Islet precursor cell (in vitro differentiated cells): ENCODE results near the gene LTA4H.
A peak's percentile ranks its signal among the peaks of the same experiment; 100 is the strongest.
"Not testable (repeated sequence)": the region's sequence is repeated elsewhere in the genome, so short reads cannot be mapped to it uniquely, and the experiment has no call there.

Experiments used
- DNase-seq: peaks from one replicate; pipeline ENCODE4 v3.0.0-alpha.2; 2018

LTA4H gene

GRCh38 chr12:95988506-95989275 lies 46.7 kb downstream of the LTA4H start:
- no peak for DNase-seq

- no peak for DNase-seq
Measured at GRCh38 chr12:95986635-95987570, 48.5 kb downstream of the LTA4H start.

GRCh38 chr12:95984682-95985081 lies 50.7 kb downstream of the LTA4H start:
- DNase-seq = no peak

- DNase-seq = no peak
Measured at GRCh38 chr12:95982602-95983001, 52.8 kb downstream of the LTA4H start.

- no peak for DNase-seq
Measured at GRCh38 chr12:95980437-95980836, 55.0 kb downstream of the LTA4H start.

- DNase-seq = no peak
Measured at GRCh38 chr12:95978774-95979173, 56.6 kb downstream of the LTA4H start.

- DNase-seq = no peak
Measured at GRCh38 chr12:95978351-95978750, 57.0 kb downstream of the LTA4H start.

GRCh38 chr12:95977764-95978305 lies 57.6 kb downstream of the LTA4H start:
- no peak for DNase-seq

GRCh38 chr12:95976416-95976832 lies 59.0 kb downstream of the LTA4H start:
- DNase-seq = no peak

GRCh38 chr12:95975491-95975890 lies 59.9 kb downstream of the LTA4H start:
- DNase-seq = no peak

- DNase-seq = no peak
Measured at GRCh38 chr12:95974358-95974757, 61.0 kb downstream of the LTA4H start.

GRCh38 chr12:95972832-95973456 lies 62.4 kb downstream of the LTA4H start:
- no peak for DNase-seq

- DNase-seq = peak; percentile 96
Measured at GRCh38 chr12:95970905-95971304, 64.5 kb downstream of the LTA4H start.

- DNase-seq = not testable (repeated sequence)
Measured at GRCh38 chr12:95969116-95969515, 66.3 kb downstream of the LTA4H start.

GRCh38 chr12:95967301-95967700 lies 68.1 kb downstream of the LTA4H start:
- no peak for DNase-seq

GRCh38 chr12:95966287-95966870 lies 69.0 kb downstream of the LTA4H start:
- DNase-seq = peak; percentile 81

- DNase-seq = peak; percentile 65
Measured at GRCh38 chr12:95963096-95963495, 72.3 kb downstream of the LTA4H start.

- no peak for DNase-seq
Measured at GRCh38 chr12:95962222-95962621, 73.2 kb downstream of the LTA4H start.

- DNase-seq = no peak
Measured at GRCh38 chr12:95960241-95960640, 75.1 kb downstream of the LTA4H start.

- DNase-seq = peak; percentile 47
Measured at GRCh38 chr12:95959107-95959506, 76.3 kb downstream of the LTA4H start.

- DNase-seq = peak; percentile 52
Measured at GRCh38 chr12:95956557-95957145, 78.7 kb downstream of the LTA4H start.

GRCh38 chr12:95955549-95956159 lies 79.7 kb downstream of the LTA4H start:
- DNase-seq = no peak
